MCF 10A (cell line): ENCODE results near the gene CAMKMT. TPM values are rescaled to one million over a fixed set of nuclear protein-coding genes. Genes with fewer than 3 reads are reported as not detected.

Experiments used
- BruUV-seq: library from RNA; stranded (reverse); fragments of 400-500 nt; replicated peaks from 2 replicates; lab custom pipeline; 2021; lab: Mats Ljungman, UMichigan
- CTCF ChIA-PET: fragments of 300-600 bp; sonication (Branson Sonifier 250); formaldehyde crosslinking; extraction: SDS; loops from one replicate; lab custom pipeline; 2021; ENCODE audit warnings: antibody characterized with exemption, inconsistent platforms; lab: Yijun Ruan, JAX
- POLR2A ChIA-PET: fragments of 300-600, 350-650 bp; sonication (Branson Sonifier 250); formaldehyde crosslinking; extraction: SDS; loops from one replicate; lab custom pipeline; 2020; ENCODE audit warnings: antibody characterized with exemption, inconsistent platforms; lab: Yijun Ruan, JAX
- DNase-seq: peaks from one replicate; pipeline ENCODE4 v3.0.0-alpha.2; 2018; ENCODE audit not compliant: unreplicated experiment
- H3K27ac Mint-ChIP-seq: one replicate; pipeline ENCODE4 v1.8.0; 2022; ENCODE audit warnings: mild to moderate bottlenecking, low read depth, mixed read lengths; ENCODE audit not compliant: unreplicated experiment
- H3K27me3 Mint-ChIP-seq: one replicate; pipeline ENCODE4 v1.8.0; 2022; ENCODE audit warnings: mixed read lengths; ENCODE audit not compliant: insufficient read depth, unreplicated experiment
- H3K36me3 Mint-ChIP-seq: one replicate; pipeline ENCODE4 v1.8.0; 2022; ENCODE audit warnings: mild to moderate bottlenecking, moderate library complexity, mixed read lengths; ENCODE audit not compliant: insufficient read depth, unreplicated experiment
- H3K4me1 Mint-ChIP-seq: one replicate; pipeline ENCODE4 v1.8.0; 2022; ENCODE audit warnings: mixed read lengths; ENCODE audit not compliant: insufficient read depth, unreplicated experiment
- H3K4me3 Mint-ChIP-seq: one replicate; pipeline ENCODE4 v1.8.0; 2022; ENCODE audit warnings: mild to moderate bottlenecking, moderate library complexity, mixed read lengths; ENCODE audit not compliant: unreplicated experiment
- H3K9me3 Mint-ChIP-seq: one replicate; pipeline ENCODE4 v1.8.0; 2022; ENCODE audit warnings: mixed read lengths; ENCODE audit not compliant: unreplicated experiment
- intact Hi-C: fragments of 100-400 bp; cut with micrococcal nuclease; formaldehyde crosslinking; loops from 2 replicates; pipeline ENCODE4 v1.14.1; 2022
- total RNA-seq: library from RNA; stranded (reverse); gene quantifications from 2 replicates; pipeline ENCODE4 v1.2.3, GENCODE V29; 2022
- TF ChIP-seq, protein P1 (sequence below): fragments of 200-600 bp; IDR thresholded peaks from one replicate; pipeline ENCODE4 v1.8.0; 2022; ENCODE audit warnings: antibody characterized with exemption, mild to moderate bottlenecking; ENCODE audit not compliant: unreplicated experiment

The CAMKMT gene
- total RNA-seq, 1 experiment from 2014 or later: 9.9 TPM

DNA sequence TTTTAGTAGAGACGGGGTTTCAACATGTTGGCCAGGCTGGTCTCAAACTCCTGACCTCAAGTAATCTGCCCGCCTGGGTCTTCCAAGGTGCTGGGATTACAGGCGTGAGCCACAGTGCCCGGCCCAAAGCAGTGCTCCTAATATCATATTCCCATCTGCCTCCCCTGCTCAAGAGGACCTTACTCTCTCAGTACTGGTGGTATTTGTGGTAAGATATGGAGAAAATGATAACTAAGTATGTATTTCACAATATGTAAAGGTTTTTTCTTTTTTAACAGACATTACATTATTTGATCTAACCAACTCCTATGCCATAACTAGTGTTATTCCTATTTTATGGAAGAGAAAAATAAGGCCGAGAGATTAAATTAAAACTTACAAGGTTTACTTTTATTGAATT, 201.0 kb downstream of the CAMKMT start:
- Mint-ChIP-seq H3K27me3 (no peaks in the 10 kb centered on the region), H3K4me1 (peaks cover 15% of the 10 kb centered on the region), H3K36me3 (no peaks in the 10 kb centered on the region), H3K9me3 (no peaks in the 10 kb centered on the region), H3K27ac (no peak overlapping the region), H3K4me3 (no peak overlapping the region)
- TF ChIP-seq, protein P1, sequence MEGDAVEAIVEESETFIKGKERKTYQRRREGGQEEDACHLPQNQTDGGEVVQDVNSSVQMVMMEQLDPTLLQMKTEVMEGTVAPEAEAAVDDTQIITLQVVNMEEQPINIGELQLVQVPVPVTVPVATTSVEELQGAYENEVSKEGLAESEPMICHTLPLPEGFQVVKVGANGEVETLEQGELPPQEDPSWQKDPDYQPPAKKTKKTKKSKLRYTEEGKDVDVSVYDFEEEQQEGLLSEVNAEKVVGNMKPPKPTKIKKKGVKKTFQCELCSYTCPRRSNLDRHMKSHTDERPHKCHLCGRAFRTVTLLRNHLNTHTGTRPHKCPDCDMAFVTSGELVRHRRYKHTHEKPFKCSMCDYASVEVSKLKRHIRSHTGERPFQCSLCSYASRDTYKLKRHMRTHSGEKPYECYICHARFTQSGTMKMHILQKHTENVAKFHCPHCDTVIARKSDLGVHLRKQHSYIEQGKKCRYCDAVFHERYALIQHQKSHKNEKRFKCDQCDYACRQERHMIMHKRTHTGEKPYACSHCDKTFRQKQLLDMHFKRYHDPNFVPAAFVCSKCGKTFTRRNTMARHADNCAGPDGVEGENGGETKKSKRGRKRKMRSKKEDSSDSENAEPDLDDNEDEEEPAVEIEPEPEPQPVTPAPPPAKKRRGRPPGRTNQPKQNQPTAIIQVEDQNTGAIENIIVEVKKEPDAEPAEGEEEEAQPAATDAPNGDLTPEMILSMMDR: no peak
- ChIA-PET CTCF (interaction anchor here (0.6 to 6.2 kb wide), 3 partner anchors 82 to 393 kb away, joined by 3 to 58 read pairs (median 21); no protein-coding TSS in a partner anchor), POLR2A (interaction anchor here (0.8 to 1.1 kb wide), 2 partner anchors 14 to 16 kb away, joined by 3 read pairs; no protein-coding TSS in a partner anchor)
- BruUV-seq: no TSS peak
- no peak for DNase-seq
- intact Hi-C loops: no loop called here

- Mint-ChIP-seq H3K4me3 (no peak overlapping the region), H3K4me1 (peaks cover 15% of the 10 kb centered on the region), H3K36me3 (no peaks in the 10 kb centered on the region), H3K27me3 (no peaks in the 10 kb centered on the region), H3K27ac (no peak overlapping the region), H3K9me3 (no peaks in the 10 kb centered on the region)
- CTCF ChIA-PET: interaction anchor here (0.6 to 1.4 kb wide), 2 partner anchors 390 to 391 kb away, joined by 3 read pairs; no protein-coding TSS in a partner anchor
- intact Hi-C loops: no loop called here
- BruUV-seq: no TSS peak
- POLR2A ChIA-PET: no interaction called here
- DNase-seq: no peak
- TF ChIP-seq, protein P1: no peak
These were observed 203.0 kb downstream of the CAMKMT start for GRCh38 chr2:44564752-44565151.

- intact Hi-C loops: no loop called here
- Mint-ChIP-seq H3K36me3 (no peaks in the 10 kb centered on the region), H3K4me1 (peaks cover 9% of the 10 kb centered on the region), H3K4me3 (no peak overlapping the region), H3K27ac (no peak overlapping the region), H3K27me3 (no peaks in the 10 kb centered on the region), H3K9me3 (no peaks in the 10 kb centered on the region)
- TF ChIP-seq, protein P1: no peak
- no peak for DNase-seq
- POLR2A ChIA-PET: interaction anchor here (1.1 to 2.0 kb wide), 3 partner anchors 10 to 33 kb away, joined by 4 to 6 read pairs (median 5); no protein-coding TSS in a partner anchor
- CTCF ChIA-PET: interaction anchor here (2.6 kb wide), 1 partner anchor 87 kb away, joined by 11 read pairs; no protein-coding TSS in a partner anchor
- BruUV-seq: no TSS peak
These were observed 204.3 kb downstream of the CAMKMT start for GRCh38 chr2:44566059-44566458.

DNA sequence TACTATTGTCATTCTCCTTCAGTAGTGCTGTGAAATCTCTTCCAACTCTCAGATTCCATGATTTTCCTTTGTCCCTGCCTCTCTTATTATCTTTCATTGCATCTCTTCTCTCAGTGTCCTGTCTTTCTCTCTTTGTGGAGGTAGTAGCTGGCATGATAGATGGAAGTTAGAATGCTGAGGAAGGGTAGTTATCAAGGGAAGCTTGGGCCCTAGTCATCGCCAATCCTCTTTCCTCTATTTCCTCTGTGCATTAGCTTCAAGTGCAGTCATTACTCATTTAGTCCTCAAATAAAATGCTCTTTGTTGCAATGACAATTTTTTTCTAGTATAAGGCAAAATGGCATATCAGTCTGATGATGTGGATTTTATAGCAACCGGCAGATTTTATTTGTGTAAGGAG, 207.7 kb downstream of the CAMKMT start:
- no peak for DNase-seq
- no peak overlapping the region for H3K4me3 Mint-ChIP-seq
- TF ChIP-seq, protein P1: no peak
- ChIA-PET POLR2A (interaction anchor here (2.0 to 2.4 kb wide), 2 partner anchors 9 to 21 kb away, joined by 9 to 12 read pairs; no protein-coding TSS in a partner anchor), CTCF (no interaction called here)
- no peaks in the 10 kb centered on the region for H3K9me3 Mint-ChIP-seq
- no TSS peak for BruUV-seq
- intact Hi-C loops: no loop called here
- H3K36me3 Mint-ChIP-seq: no peaks in the 10 kb centered on the region
- no peaks in the 10 kb centered on the region for H3K27me3 Mint-ChIP-seq
- H3K27ac Mint-ChIP-seq: no peak overlapping the region
- H3K4me1 Mint-ChIP-seq: peaks cover 8% of the 10 kb centered on the region
